Activated T-cell treated with anti-CD3 and anti-CD28 coated beads, Interleukin-2, amount 50 U/mL, for 1 hour (primary cell): ENCODE data around the gene FXYD4.

Experiments
- DNase-seq: peaks from one replicate; pipeline ENCODE4 v3.0.0-alpha.2; 2020

The FXYD4 gene

DNA sequence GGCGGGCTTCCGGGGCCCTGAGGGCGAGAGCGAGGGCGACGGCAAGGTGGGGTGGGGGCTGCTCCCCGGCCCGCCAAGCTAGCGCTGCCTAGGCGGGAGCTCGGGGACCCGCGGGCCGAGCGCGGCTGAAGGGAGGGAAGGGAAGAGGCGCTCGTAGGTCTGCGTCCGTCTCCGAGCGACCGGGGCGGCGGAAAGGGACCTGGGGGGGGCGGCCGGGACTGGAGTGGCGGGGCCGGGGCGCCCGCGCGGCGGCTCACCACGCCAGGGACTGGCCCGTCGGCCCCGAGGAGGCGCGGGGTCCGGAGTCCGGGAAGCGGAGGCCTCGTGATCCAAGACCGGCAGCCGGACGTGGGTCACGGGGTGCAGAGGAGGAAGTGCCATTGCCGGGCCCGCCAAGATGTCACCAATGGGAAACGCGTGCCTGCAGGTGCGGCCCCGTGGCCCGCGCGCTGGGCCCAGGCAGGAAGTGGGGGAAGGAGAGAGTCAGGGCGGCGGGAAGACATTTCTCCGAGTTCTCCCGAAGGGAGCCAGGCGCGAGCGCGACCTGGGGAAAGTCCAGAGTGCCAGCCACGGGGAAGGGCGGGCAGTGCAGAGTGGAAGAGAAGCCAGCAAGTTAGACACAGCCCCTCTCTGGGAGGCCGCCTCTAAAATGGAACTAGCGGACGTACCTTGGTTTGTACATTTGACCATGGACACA is 25.6 kb downstream of the FXYD4 start:
- DNase-seq, result peak; percentile 73

DNA sequence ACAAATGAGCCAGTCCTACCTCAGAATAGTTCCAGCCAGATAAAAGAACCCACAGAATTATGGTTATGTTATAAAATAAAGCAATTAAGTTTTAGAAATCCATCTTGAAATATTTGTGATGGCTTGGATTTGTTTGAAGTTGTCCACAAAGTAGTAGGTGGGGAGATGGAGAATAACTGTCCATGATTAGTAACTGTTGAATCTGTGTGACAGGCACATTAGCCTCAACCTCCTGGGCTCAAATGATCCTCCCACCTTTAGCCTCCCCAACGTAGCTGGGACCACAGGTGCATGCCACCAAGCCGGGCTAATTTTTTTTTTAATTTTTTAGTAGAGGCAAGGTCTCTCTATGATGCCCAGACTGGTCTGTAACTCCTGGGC is 27.5 kb downstream of the FXYD4 start:
- no peak for DNase-seq

DNA sequence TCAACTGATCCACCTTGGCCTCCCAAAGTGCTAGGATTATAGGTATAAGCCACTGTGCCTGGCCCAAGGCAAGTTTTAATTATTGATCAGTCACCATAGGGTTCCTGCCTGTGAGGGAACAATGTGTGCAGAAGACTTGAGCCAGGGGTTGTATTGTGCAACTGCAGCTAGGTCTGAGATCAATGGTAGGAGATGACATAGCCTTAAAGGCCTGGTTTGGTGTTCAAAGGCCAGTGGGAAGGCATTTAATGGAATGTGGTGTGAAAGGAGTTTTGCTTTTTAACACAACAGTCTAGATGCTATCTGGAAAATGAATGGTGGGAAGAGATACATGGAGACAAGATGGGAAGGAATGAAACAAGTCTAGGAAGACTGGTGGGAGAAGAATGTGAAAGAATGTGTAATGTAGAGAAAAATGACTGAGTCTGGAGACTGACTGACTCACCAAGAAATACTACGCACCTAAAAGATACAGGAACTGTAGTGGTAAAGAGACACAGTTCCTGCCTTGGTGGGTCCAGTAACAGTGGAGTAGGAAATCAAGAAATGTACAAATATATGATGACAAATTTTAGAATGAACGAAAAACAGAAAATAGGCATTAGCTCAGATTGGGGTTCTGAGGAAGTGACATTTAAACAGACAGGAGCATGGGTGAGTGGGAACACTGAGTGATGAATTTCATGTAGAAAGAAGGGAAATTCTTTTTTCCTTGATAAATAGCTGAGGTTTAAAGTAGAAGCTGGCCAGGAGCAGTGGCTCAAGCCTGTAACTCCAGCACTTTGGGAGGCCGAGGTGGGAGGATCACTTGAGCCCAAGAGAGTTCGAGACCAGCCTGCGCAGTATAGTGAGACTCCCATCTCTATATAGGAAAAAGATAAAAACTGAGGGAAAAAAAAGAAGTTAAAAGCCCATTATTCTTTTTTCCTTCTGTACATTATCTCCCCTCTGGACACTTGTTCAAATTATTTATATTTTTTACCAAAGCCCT is 28.2 kb downstream of the FXYD4 start:
- DNase-seq, result peak; percentile 13

DNA sequence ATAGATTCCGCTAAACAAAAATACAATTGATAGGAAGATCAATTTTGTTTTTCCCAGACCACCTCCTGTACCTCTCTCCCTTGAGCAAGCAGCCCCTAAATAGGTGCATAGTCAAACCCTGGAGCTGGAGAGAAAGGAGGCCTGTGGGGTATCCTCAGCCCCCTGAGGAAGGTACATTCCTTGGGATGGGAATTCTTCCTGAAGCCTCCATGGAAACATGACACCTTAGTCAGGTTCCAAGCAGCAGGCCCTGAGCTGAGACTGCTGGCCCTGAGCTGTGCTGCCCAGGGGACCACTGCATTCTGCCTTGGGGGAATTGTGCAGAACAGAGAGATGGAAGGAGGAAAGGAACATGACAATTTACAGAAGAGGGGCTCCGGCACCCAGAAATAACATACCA is 30.2 kb downstream of the FXYD4 start:
- no peak for DNase-seq

DNA sequence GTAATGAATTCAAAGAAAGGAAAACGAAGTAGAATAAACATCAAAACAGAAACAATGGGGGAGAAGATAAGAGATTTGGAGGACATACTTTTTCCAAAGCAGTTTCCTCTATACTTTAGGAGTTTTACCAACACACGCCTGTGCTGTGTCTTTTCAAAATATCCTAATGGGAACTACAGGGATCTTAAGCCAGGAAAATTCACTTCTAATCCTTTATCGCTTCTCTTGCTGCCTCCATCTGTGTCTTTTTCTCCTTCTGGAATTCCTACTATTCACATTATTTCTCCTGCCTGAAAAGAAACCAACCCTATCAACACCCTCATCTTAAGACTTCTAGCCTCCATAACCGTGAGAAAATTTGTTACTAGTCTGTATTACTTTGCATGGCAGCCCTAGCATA is 30.7 kb downstream of the FXYD4 start:
- DNase-seq, result no peak

DNA sequence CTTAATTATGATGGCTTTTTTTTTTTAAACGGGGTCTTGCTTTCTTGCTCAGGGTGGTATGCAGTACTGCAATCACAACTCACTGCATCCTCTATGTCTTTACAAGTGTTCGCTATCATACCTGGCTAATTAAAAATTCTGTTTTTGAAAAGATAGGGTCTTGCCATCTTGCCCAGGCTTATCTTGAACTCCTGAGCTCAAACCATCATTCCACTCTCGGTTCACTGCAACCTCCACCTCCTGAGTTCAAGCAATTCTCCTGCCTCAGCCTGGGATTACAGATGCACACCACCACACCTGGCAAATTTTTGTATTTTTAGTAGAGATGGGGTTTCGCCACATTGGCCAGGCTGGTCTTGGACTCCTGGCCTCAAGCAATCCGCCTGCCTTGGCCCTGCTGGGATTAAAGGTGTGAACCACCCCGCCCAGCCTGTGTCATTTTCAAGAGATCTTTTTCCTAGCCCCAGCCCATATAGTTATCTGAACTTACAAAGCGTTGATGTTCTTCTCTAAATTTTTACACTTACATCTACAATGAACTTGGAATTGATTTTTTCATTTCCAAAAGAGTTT is 31.5 kb downstream of the FXYD4 start:
- no peak for DNase-seq

DNA sequence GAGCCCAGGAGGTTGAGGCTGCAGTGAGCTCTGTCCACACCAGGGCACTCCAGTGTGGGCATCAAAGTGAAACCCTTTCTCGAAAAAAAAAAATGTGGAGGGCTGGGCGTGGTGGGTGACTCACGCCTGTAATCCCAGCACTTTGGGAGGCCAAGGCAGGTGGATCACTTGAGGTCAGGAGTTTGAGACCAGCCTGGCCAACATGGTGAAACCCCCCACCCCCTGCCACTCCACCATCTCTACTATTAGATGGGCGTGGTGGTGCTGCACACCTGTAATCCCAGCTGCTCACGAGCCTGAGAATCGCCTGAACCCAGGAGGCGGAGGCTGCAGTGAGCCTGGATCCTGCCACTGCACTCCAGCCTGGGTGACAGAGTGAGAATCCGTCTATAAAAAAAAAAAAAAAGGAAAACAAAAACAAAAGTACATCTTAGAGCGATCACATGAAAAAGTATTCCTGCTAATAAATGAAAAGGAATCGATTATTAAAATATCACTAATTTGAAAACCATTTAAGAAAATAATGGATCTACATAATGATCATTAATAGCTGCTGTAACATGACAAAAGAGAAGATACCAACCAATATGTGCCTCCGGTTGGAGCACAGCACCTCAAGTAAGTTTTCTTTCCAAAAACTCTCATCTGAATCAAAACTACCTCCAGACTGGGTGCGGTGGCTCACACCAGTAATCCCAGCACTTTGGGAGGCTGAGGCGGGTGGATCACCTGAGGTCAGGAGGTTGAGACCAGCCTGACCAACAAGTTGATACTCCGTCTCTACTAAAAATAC is 32.7 kb downstream of the FXYD4 start:
- DNase-seq, result no peak

DNA sequence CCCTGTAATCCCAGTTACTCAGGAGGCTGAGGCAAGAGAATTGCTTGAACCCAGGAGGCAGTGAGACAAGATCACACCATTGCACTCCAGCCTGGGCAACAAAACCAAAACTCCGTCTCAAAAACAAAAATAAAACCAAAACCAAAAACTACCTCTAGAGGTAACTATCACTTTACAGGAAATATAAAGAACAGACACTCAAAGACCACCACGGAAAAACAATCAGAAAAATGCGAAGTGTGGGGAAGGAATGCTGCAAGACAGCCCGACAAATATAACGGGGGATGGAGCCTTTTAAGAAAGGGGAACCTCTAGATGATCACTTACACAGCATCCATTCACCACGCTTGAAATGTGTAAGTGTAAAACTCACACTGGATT is 33.3 kb downstream of the FXYD4 start:
- DNase-seq, result no peak

DNA sequence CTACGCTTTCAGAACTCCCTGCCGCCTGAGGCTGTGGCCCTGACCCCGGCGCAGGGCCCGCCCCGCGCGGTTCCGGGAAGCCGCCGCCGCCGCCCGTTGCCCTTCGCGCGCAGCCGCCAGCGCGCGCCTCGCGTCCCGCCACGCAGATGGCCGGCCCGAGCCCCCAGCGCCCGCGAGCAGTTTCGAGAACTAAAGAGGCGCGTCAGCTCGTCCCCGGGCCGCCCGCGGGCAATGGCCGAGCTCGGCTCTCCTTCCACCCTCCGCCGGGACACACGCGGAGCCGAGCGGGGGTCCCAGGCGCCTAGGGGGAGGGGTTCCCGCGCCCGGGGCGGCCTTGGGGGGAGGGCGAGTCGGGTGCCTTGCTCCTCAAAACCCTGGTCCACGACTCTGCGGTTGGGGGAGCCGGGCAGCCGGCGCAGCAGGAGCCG is 35.7 kb downstream of the FXYD4 start:
- DNase-seq, result peak; percentile 68

DNA sequence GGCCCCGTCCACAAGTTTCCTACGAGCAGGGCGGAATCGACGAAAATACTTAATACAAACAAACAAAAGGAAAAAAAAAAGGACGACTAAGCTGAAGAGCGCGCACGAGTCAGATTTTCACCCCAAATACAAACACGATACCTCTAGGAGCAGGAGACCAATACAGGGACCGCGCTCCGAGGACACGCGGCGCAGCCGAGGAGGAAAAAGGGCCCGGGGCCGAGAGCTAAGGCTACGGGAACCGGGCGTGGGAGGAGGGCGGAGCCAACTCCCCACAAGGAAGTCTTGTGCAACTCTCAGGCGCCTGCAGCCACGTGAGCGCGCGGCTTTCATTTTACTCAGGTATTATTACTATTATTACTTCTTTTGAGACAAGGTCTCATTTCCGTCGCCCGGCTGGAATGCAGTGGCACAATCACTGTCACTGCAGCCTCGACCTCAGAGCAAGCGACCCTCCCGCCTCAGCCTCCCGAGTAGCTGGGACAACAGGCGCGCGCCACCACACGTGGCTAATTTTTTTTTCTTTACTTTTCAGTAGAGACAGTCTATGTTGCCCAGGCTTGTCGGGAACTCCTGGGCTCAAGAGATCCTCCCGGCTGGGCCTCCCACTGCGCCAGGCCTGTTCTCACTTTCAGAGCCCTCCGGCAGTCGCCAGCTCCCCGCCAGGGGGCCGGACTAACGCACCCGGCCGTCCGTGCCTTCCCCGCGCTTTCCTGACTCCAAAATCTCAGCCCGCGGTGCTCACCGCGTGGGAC is 36.3 kb downstream of the FXYD4 start:
- peak; percentile 80 for DNase-seq

DNA sequence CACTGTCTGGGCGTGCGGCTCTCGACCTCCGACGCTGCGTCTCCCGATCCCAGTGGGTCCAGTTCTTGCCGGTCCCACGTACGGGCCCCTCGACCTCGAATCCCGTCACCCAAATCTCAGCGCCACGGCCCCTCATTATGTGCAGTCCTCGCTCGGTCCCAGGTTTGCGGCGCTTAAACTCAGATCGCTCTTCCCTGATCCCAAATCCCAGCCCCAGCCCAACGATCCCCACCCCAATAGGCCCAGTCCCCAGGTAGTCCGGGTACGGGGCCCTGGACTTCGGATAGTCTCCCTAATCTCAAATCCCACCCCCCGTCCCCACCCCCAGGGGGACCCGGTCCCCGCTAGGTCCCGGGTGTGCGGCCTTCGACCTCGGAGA is 36.9 kb downstream of the FXYD4 start:
- DNase-seq, result no peak

DNA sequence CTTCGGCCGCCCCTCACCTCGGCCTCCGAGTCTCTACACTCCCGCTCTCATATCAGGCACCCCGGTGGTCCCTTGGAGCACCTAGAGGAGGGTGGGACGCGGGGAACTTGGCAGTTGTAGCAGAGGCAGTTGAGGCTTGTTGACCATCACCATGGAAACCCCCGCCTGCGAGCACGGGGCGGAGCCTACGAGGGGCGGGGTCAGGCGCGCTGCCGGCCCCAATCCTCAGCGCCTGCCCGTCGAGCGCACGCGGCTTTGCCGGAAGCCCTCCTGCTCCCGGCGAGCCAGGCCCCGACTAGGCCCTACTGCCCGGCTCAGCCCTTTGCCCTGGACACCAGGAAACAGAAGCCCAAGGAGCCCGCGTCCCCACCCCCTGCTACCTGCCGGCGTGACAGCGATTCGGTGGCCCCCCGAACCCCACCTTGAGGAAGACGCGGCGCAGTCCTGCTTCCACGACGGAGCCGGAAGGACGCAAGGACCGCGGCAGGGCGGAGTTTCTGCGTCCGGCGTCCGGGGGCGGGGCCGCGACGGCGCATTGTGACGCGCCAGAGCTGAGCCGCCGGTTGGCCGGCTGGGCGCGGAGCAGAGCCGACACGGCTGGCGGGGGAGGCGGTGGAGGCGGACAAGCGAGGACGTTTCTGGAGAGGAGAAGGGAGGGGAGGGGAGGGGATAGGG is 37.4 kb downstream of the FXYD4 start, which contains the start of gene HNRNPF:
Gene HNRNPF (minus strand): TSS at position 477 of the 675 bp plus-strand sequence. CDS start 21,302 bp downstream, outside the sequence.
- DNase-seq, result peak; percentile 97

DNA sequence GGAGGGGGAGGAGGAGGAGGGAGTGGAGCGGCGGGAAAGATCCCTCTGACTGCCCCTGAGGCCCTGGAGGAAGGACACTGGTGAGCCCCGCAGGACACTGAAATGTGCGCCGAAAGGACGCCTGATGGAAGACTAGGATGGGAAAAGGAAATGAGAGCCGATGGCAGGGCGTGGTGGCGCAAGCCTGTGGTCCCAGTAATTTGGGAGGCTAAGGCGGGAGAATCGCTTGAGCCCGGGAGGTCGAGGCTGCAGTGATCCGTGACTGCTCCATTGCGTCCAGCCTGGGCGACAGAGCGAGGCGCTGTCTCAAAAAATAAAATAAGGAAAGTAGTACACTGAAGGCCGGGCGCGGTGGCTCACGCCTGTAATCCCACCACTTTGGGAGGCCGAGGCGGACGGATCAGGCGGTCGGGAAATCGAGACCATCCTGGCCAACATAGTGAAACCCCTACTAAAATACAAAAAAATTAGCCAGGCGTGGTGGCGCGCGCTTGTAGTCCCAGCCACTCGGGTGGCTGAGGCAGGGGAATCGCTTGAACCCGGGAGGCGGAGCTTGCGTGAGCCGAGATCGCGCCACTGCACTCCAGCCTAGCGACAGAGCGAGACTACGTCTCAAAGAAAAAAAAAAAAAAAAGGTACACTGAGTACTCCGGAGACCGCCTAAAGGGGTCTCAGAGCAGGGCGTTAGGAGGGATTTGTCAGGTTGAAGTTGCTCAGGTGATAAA is 38.1 kb downstream of the FXYD4 start:
- peak; percentile 72 for DNase-seq

DNA sequence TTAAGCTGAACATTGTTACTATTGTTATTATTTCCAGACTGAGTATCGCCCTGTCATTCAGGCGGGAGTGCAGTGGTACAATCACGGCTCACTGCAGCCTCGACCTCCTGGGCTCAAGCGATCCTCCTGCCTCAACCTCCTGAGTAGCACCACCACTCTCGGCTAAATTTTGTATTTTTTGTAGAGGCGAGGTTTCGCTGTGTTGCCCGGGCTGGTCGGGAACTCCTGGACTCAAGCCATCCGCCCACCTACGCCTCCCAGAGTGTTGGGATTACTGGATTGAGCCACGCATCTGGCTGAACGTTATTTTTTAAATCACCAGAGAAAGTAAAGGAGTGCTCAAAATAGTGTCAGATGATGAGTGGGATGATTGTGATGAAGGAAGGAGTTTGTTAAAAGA is 38.9 kb downstream of the FXYD4 start:
- DNase-seq, result no peak

DNA sequence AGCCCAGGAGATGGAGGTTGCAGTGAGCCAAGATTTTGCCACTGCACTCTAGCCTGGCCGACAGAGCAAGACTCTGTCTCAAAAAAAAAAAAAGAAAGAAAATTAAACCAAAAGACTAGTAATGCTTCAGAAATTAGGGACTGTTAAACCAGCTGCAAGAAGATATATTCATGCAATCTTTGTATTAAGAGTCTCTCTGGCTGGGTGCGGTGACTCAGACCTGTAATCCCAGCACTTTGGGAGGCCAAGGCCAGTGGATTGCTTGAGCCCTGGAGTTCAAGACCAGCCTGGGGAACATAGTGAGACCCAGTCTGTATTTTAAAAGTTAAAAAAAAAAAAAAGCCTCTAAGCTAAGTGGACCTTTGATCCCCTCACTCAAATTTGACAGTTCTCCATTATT is 40.1 kb downstream of the FXYD4 start:
- DNase-seq, result no peak

DNA sequence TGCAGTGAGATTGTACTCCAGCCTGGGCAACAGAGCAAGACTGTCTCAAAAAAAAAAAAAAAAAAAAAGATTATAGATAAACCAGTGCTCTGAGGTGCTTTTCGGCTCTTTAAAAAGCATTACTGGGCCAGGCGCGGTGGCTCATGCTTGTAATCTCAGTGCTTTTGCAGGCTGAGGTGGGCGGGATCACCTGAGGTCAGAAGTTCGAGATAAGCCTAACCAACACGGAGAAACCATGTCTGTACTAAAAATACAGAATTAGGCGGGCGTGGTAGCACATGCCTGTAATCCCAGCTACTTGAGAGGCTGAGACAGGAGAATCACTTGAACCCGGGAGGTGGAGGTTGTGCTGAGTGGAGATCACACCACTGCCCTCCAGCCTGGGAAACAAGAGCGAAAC is 44.1 kb downstream of the FXYD4 start:
- DNase-seq, result no peak

DNA sequence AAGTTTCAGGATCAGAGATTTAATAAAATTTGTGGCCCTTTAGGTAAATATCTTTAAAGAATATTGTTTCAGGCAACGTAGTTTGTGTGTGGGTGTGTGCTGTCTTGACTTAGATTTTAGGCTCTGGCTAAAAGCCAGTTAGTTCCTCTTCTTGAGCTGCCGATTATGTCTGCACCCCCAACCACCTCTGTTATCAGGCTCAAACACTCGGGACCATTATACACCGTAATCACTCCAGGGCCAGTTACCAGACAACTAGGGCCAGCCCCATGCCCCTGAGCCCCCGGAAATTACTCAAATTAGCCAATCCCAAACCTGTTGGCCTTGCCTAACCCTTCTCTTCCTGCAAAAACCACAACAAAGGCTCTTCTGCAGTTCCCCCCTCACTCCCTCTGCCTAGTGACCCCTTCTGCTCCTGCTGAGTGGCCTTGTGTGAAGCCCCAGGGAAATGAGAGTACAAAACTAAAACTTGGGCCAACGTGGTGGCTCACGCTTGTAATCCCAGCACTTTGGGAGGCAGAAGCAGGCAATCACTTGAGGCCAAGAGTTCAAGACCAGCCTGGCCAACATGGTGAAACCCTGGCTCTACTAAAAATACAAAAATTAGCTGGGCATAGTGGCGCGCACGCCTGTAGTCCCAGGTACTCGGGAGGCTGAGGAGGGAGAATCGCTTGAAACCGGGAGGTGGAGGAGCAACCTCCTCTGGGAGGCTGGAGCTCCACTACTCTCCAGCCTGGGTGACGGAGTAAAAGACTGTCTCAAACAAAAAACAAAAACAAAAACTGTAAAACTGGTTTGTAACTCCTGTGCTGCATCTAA is 46.7 kb downstream of the FXYD4 start:
- peak; percentile 47 for DNase-seq

DNA sequence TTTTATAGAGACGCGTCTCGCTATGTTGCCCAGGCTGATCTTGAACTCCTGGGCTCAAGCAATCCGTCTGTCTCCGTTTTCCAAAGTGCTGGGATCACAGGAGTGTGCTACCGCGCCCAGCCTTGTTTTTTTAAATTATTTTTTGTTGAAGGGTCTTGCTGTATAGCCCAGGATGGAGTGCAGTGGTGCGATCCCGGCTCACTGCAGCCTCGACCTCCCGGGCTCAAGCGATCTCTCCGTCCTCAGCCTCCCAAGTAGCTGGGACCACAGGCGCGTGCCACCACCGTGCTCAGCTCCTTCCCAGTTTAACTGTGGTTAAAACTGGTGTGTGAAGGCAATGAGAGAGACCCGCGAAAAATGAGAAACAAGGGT is 48.5 kb downstream of the FXYD4 start:
- no peak for DNase-seq

DNA sequence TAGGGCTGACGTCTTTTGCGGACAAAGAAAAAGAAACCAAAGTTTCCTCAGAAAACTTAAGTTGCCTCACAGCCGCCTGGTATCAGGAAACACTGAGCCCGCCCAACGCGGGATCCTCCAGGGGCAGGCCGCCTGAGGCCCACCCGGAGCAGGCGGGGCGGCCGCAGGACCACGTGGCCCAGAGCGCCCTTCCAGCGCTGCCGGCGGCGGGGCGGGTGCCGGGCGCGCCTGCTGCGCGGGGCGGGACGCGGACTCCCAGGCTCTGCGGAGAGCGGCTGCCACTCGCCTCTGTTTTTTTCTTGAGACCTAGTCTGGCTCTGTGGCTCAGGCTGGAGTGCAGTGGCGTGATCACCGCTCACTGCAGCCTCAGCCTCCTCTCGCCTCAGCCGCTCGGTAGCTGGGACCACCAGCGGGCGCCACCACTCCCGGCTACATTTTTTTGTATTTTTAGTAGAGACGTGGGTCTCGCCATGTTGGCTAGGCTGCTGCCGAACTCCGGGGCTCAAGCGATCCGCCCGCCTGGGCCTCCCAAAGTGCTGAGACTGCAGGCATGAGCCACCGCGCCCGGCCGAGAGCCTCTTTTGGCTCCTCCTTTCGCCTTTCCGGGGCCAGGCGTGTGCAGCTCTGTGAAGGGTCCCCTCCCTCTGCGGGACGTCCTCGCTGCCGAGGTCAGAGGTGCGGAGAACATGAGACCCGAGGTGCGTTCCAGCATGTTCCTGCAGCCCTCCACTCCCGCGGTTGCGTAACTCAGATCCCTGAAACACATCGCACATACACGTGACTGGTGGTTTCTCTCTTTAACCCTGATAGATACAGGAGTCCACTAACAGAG is 49.1 kb downstream of the FXYD4 start:
- DNase-seq, result peak; percentile 86
